AG10803 (cell line): ENCODE measurements around the gene RAMP1.
"Not testable (repeated sequence)": the region's sequence is repeated elsewhere in the genome, so short reads cannot be mapped to it uniquely, and the experiment has no call there.

Source experiments
- DNase-seq: peaks from one replicate; pipeline ENCODE4 v3.0.0; 2010; ENCODE audit warnings: low read depth
- H3K4me3 ChIP-seq: 2 replicates; pipeline ENCODE4 v1.5.1; 2011; ENCODE audit warnings: mild to moderate bottlenecking, low read length, control low read depth
- CTCF ChIP-seq: conservative IDR thresholded peaks from 2 replicates; pipeline ENCODE4 v1.5.1; 2011; ENCODE audit warnings: mild to moderate bottlenecking, low read length, control low read depth, inconsistent platforms

The RAMP1 gene

GRCh38 chr2:237863689-237864443 lies 4.4 kb downstream of the RAMP1 start:
- no peak for TF ChIP-seq CTCF
- H3K4me3 ChIP-seq: no peak overlapping the region
- DNase-seq: no peak

- DNase-seq: no peak
- TF ChIP-seq CTCF: no peak
- H3K4me3 ChIP-seq: no peak overlapping the region
These were observed 5.1 kb downstream of the RAMP1 start for GRCh38 chr2:237864444-237864931.

- H3K4me3 ChIP-seq: no peak overlapping the region
- DNase-seq: peak; percentile 29
- TF ChIP-seq CTCF: no peak
These were observed 5.7 kb downstream of the RAMP1 start for GRCh38 chr2:237864940-237865622.

GRCh38 chr2:237865623-237866041 lies 6.2 kb downstream of the RAMP1 start:
- no peak overlapping the region for H3K4me3 ChIP-seq
- TF ChIP-seq CTCF: 0 out of 2 replicates have a peak, but pooled peaks have one; percentile 4
- no peak for DNase-seq

GRCh38 chr2:237866101-237866621 lies 6.7 kb downstream of the RAMP1 start:
- DNase-seq: peak; percentile 16
- no peak overlapping the region for H3K4me3 ChIP-seq
- TF ChIP-seq CTCF: no peak

- DNase-seq: no peak
- no peak for TF ChIP-seq CTCF
- H3K4me3 ChIP-seq: no peak overlapping the region
These were observed 8.0 kb downstream of the RAMP1 start for GRCh38 chr2:237867465-237867864.

GRCh38 chr2:237868074-237868473 lies 8.7 kb downstream of the RAMP1 start:
- H3K4me3 ChIP-seq, DNase-seq: not testable (repeated sequence)
